GM23248 (cell line): ENCODE results near the gene EEF1G.

ENCODE experiments used
- EZH2 ChIP-seq: fragments of 200-600 bp; sonication (generic); IDR thresholded peaks from 2 replicates; pipeline ENCODE4 v1.6.1; 2018; ENCODE audit warnings: antibody characterized with exemption, mild to moderate bottlenecking; ENCODE audit not compliant: insufficient read depth, poor library complexity, severe bottlenecking
- EZH2phosphoT487 ChIP-seq: fragments of 200-600 bp; sonication (generic); IDR thresholded peaks from 2 replicates; pipeline ENCODE4 v1.6.1; 2018; ENCODE audit warnings: antibody characterized with exemption, moderate library complexity, mild to moderate bottlenecking, low read depth; ENCODE audit not compliant: insufficient read depth

- TF ChIP-seq EZH2 (no peak), EZH2phosphoT487 (no peak)
Observed at GRCh38 chr11:62513626-62514025, 60.1 kb downstream of the EEF1G start.
